CD14-positive monocyte (primary cell): ENCODE data around the gene ZNF418. TPM values are rescaled to one million over a fixed set of nuclear protein-coding genes. Genes with fewer than 3 reads are reported as not detected.

Experiments used
- DNase-seq, 3 donors: peaks; one replicate each; pipeline ENCODE4 v3.0.0-alpha.2; 2011 to 2022
- H2AFZ ChIP-seq: 2 replicates; pipeline ENCODE4 v1.6.0; 2012; ENCODE audit warnings: mild to moderate bottlenecking, low read depth, low read length, inconsistent platforms; ENCODE audit not compliant: insufficient read depth, poor library complexity, severe bottlenecking
- H3K27ac ChIP-seq, 2 donors: 1 replicate in 1 of 2; 2 replicates in 1 of 2; pipeline ENCODE4 v1.5.1; 2012 to 2013; ENCODE audit warnings: low read length in 2 of 2, control low read depth in 1 of 2, inconsistent platforms in 1 of 2, low read depth in 1 of 2, mild to moderate bottlenecking in 1 of 2
- H3K27me3 ChIP-seq, 2 donors: one replicate each; pipeline versions ENCODE4 v1.6.0 to v1.6.1; 2011 to 2013; ENCODE audit warnings: low read length in 2 of 2; ENCODE audit not compliant: control insufficient read depth in 2 of 2, insufficient read depth in 2 of 2
- H3K36me3 ChIP-seq, 2 donors: replicated peaks in 1 of 2; 1 replicate in 1 of 2; 2 replicates in 1 of 2; pipeline versions ENCODE4 v1.5.1 to v1.6.1; 2012 to 2013; ENCODE audit warnings: low read length in 2 of 2, control low read depth in 1 of 2, inconsistent platforms in 1 of 2, mild to moderate bottlenecking in 1 of 2; ENCODE audit not compliant: insufficient read depth in 2 of 2, control insufficient read depth in 1 of 2
- H3K4me1 ChIP-seq, 2 donors: 1 replicate in 1 of 2; 2 replicates in 1 of 2; pipeline versions ENCODE4 v1.5.1 to v1.6.1; 2012 to 2013; ENCODE audit warnings: low read length in 2 of 2, control low read depth in 1 of 2, inconsistent platforms in 1 of 2, mild to moderate bottlenecking in 1 of 2, moderate library complexity in 1 of 2; ENCODE audit not compliant: insufficient read depth in 2 of 2, control insufficient read depth in 1 of 2
- H3K4me2 ChIP-seq: replicated peaks from 2 replicates; pipeline ENCODE3; 2012; ENCODE audit warnings: low read length, moderate library complexity, mild to moderate bottlenecking; ENCODE audit not compliant: poor library complexity, severe bottlenecking; ENCODE audit errors: extremely low read depth
- H3K4me3 ChIP-seq, 3 experiments: fragments of 200-600 bp in 1 of 3; sonication (generic) in 1 of 3; replicated peaks in 1 of 3; 1 replicate in 2 of 3; 2 replicates in 1 of 3; pipeline ENCODE4 v1.5.1; 2011 to 2013; ENCODE audit warnings: low read length in 3 of 3, mild to moderate bottlenecking in 3 of 3, control low read depth in 2 of 3, low read depth in 2 of 3, inconsistent platforms in 1 of 3, moderate library complexity in 1 of 3
- H3K79me2 ChIP-seq: 2 replicates; pipeline ENCODE4 v1.6.0; 2012; ENCODE audit warnings: mild to moderate bottlenecking, control low read depth, inconsistent platforms, low read length, moderate library complexity; ENCODE audit not compliant: insufficient read depth
- H3K9ac ChIP-seq: 2 replicates; pipeline ENCODE4 v1.6.0; 2017; ENCODE audit warnings: low read length, mild to moderate bottlenecking; ENCODE audit not compliant: insufficient read depth, poor library complexity, severe bottlenecking
- H3K9me3 ChIP-seq, 2 donors: replicated peaks in 1 of 2; 1 replicate in 1 of 2; 2 replicates in 1 of 2; pipeline versions ENCODE4 v1.5.1 to v1.6.1; 2012 to 2013; ENCODE audit warnings: low read length in 2 of 2, control low read depth in 1 of 2; ENCODE audit not compliant: control insufficient read depth in 1 of 2, insufficient read depth in 1 of 2
- H4K20me1 ChIP-seq: 2 replicates; pipeline ENCODE4 v1.6.0; 2012; ENCODE audit warnings: mild to moderate bottlenecking, low read length, control low read depth, moderate library complexity; ENCODE audit not compliant: insufficient read depth
- H3K27ac Mint-ChIP-seq, 7 donors: one replicate each; pipeline ENCODE4 v1.8.0; 2020; ENCODE audit warnings: mild to moderate bottlenecking in 7 of 7, mixed read lengths in 7 of 7, moderate library complexity in 6 of 7, inconsistent platforms in 2 of 7
- H3K27me3 Mint-ChIP-seq, 3 donors: one replicate each; pipeline ENCODE4 v1.8.0; 2021 to 2022; ENCODE audit warnings: low read depth in 3 of 3, mild to moderate bottlenecking in 3 of 3, mixed read lengths in 3 of 3, moderate library complexity in 3 of 3, inconsistent platforms in 1 of 3
- H3K36me3 Mint-ChIP-seq, 2 donors: one replicate each; pipeline ENCODE4 v1.8.0; 2020; ENCODE audit warnings: mixed read lengths in 2 of 2, inconsistent platforms in 1 of 2, mild to moderate bottlenecking in 1 of 2
- H3K4me1 Mint-ChIP-seq: one replicate; pipeline ENCODE4 v1.8.0; 2020; ENCODE audit warnings: mild to moderate bottlenecking, mixed read lengths
- H3K4me3 Mint-ChIP-seq, 2 donors: one replicate each; pipeline ENCODE4 v1.8.0; 2020; ENCODE audit warnings: mild to moderate bottlenecking in 2 of 2, mixed read lengths in 2 of 2, moderate library complexity in 1 of 2
- H3K9me3 Mint-ChIP-seq, 7 donors: one replicate each; pipeline ENCODE4 v1.8.0; 2020 to 2022; ENCODE audit warnings: mixed read lengths in 7 of 7, mild to moderate bottlenecking in 6 of 7, moderate library complexity in 6 of 7, inconsistent platforms in 2 of 7
- CTCF ChIP-seq: fragments of 200-600 bp; IDR thresholded peaks from one replicate; pipeline ENCODE4 v1.8.0; 2022; ENCODE audit warnings: antibody characterized with exemption, mild to moderate bottlenecking
- WGBS: methylation state at CpG from one replicate; pipeline ENCODE4 v1.1.5; 2013; ENCODE audit warnings: missing lambda C conversion rate; ENCODE audit not compliant: insufficient coverage; 5-methylcytosine and 5-hydroxymethylcytosine counted together
- intact Hi-C, 2 donors: fragments of 100-400 bp; cut with micrococcal nuclease; formaldehyde crosslinking; loops; one replicate each; pipeline versions ENCODE4 v1.15.0 to v1.15.1; 2023
- polyA plus RNA-seq, 3 donors: library from polyadenylated mRNA; depleted of rRNA in 1 of 3; unstranded in 2 of 3; stranded (reverse) in 1 of 3; fragments of 300-500 nt in 2 of 3; fragments of >200 nt in 1 of 3; fragmentation: Illumina TruSeq in 2 of 3; gene quantifications; 1 replicate in 2 of 3; 2 replicates in 1 of 3; pipeline ENCODE4 v1.2.3, GENCODE V29; 2012 to 2021

ZNF418 gene
- polyA plus RNA-seq, 3 donors = 0.74 to 1.4 TPM; not detected in 1

- peak; percentile 24 for TF ChIP-seq CTCF
- peak within 1 kb of the TSS; percentile 58 to 87 (median 64) for H3K4me3 ChIP-seq
- peaks cover 30 to 33% of the 10 kb centered on the region in 2 donors for H3K36me3 Mint-ChIP-seq
- peak within 1 kb of the TSS; percentile 39 to 41 for H3K27ac ChIP-seq
- peaks cover 9 to 19% of the 10 kb centered on the region in 2 donors for H3K36me3 ChIP-seq
- peak within 1 kb of the TSS; percentile 88 for H3K4me2 ChIP-seq
- peak; percentile 52 to 69 (median 55) for DNase-seq
- peaks cover 85 to 91% of the 10 kb centered on the region in 2 donors for H3K9me3 ChIP-seq
- H3K27ac Mint-ChIP-seq = peak within 1 kb of the TSS in 4 of 7 donors; percentile 1 to 85 (median 76)
- peaks cover 53 to 95% (median 93%) of the 10 kb centered on the region in 7 donors for H3K9me3 Mint-ChIP-seq
- H3K4me1 ChIP-seq = peaks cover 12 to 19% of the 10 kb centered on the region in 2 donors
- no peaks in the 10 kb centered on the region for H3K27me3 ChIP-seq
- H3K9ac ChIP-seq = peak within 1 kb of the TSS; percentile 65
- H3K27me3 Mint-ChIP-seq = peaks cover 0 to 2% (median 0%) of the 10 kb centered on the region in 3 donors
- H3K79me2 ChIP-seq = peaks cover 5% of the 10 kb centered on the region
- no peaks in the 10 kb centered on the region for H4K20me1 ChIP-seq
- H2AFZ ChIP-seq = peak within 1 kb of the TSS; percentile 89
- intact Hi-C loops = no loop called here
- 7% methylated on average over 51 of the region's 54 CpGs for WGBS
- peak within 1 kb of the TSS; percentile 89 to 97 for H3K4me3 Mint-ChIP-seq
- peaks cover 20% of the 10 kb centered on the region for H3K4me1 Mint-ChIP-seq
Measured at GRCh38 chr19:57947419-57948134, 12.4 kb upstream of the ZNF418 start, which contains the start of gene ZNF256. TSS of gene ZNF256 (minus strand) at chr19:57947706. CDS start at chr19:57947474, 232 bp downstream.

GRCh38 chr19:57947088-57947418 is 11.9 kb upstream of the ZNF418 start:
- peaks cover 20% of the 10 kb centered on the region for H3K4me1 Mint-ChIP-seq
- peaks cover 5% of the 10 kb centered on the region for H3K79me2 ChIP-seq
- H4K20me1 ChIP-seq = no peaks in the 10 kb centered on the region
- WGBS = 0% methylated on average over 10 of the region's 18 CpGs
- peaks cover 14 to 24% of the 10 kb centered on the region in 2 donors for H3K36me3 ChIP-seq
- peak overlapping the region; percentile 88 for H3K4me2 ChIP-seq
- H3K27me3 Mint-ChIP-seq = peaks cover 0 to 2% (median 0%) of the 10 kb centered on the region in 3 donors
- peaks cover 12 to 19% of the 10 kb centered on the region in 2 donors for H3K4me1 ChIP-seq
- H3K27ac ChIP-seq = peak overlapping the region in 1 of 2 donors; percentile 41
- H3K9ac ChIP-seq = peak overlapping the region; percentile 65
- peak overlapping the region in 2 of 7 donors; percentile 50 to 84 for H3K27ac Mint-ChIP-seq
- H3K9me3 ChIP-seq = peaks cover 86 to 91% of the 10 kb centered on the region in 2 donors
- peaks cover 58 to 95% (median 93%) of the 10 kb centered on the region in 7 donors for H3K9me3 Mint-ChIP-seq
- TF ChIP-seq CTCF = no peak
- H3K36me3 Mint-ChIP-seq = peaks cover 35 to 38% of the 10 kb centered on the region in 2 donors
- H3K4me3 ChIP-seq = peak overlapping the region; percentile 58 to 87 (median 64)
- H3K27me3 ChIP-seq = no peaks in the 10 kb centered on the region
- peak overlapping the region; percentile 89 to 97 for H3K4me3 Mint-ChIP-seq
- intact Hi-C loops = no loop called here
- peak overlapping the region; percentile 89 for H2AFZ ChIP-seq
- DNase-seq = no peak
